ENCODE data around the gene TLR4.
A peak's percentile ranks its signal among the peaks of the same experiment; 100 is the strongest.

The TLR4 gene

GRCh38 chr9:117763314-117763713 lies 59.1 kb downstream of the TLR4 start:
- Histone ChIP-seq H3K9me3 (ENCODE audit: severe bottlenecking) (no peaks in the 10 kb centered on the region), H3K27ac (ENCODE audit: poor library complexity, severe bottlenecking) (no peak overlapping the region), H3K36me3 (ENCODE audit: low read depth) (no peaks in the 10 kb centered on the region), H3K4me3 (ENCODE audit: severe bottlenecking) (no peak overlapping the region), H3K27me3 (ENCODE audit: insufficient read depth, poor library complexity, severe bottlenecking) (no peaks in the 10 kb centered on the region), H3K4me1 (ENCODE audit: insufficient read depth, poor library complexity, severe bottlenecking) (peaks cover 7% of the 10 kb centered on the region)
- peak; percentile 48; the same call in 2 of the 3 replicates for ATAC-seq (ENCODE audit: low read depth)
- no peak for DNase-seq (ENCODE audit: low spot score)
- no peak for TF ChIP-seq CTCF (IDR thresholded peaks at IDR 0.05; ENCODE audit: poor library complexity, severe bottlenecking)

- no peak for DNase-seq (ENCODE audit: low spot score)
- ATAC-seq (ENCODE audit: low read depth) = no peak
- Histone ChIP-seq H3K4me1 (ENCODE audit: insufficient read depth, poor library complexity, severe bottlenecking) (peaks cover 6% of the 10 kb centered on the region), H3K27me3 (ENCODE audit: insufficient read depth, poor library complexity, severe bottlenecking) (no peaks in the 10 kb centered on the region), H3K27ac (ENCODE audit: poor library complexity, severe bottlenecking) (no peak overlapping the region), H3K4me3 (ENCODE audit: severe bottlenecking) (no peak overlapping the region), H3K36me3 (ENCODE audit: low read depth) (no peaks in the 10 kb centered on the region), H3K9me3 (ENCODE audit: severe bottlenecking) (peaks cover 5% of the 10 kb centered on the region)
- TF ChIP-seq CTCF (IDR thresholded peaks at IDR 0.05; ENCODE audit: poor library complexity, severe bottlenecking) = no peak
Observed at GRCh38 chr9:117768750-117769395, 64.7 kb downstream of the TLR4 start.

GRCh38 chr9:117771136-117771535 lies 66.9 kb downstream of the TLR4 start:
- DNase-seq (ENCODE audit: low spot score) = no peak

GRCh38 chr9:117772960-117773359 lies 68.8 kb downstream of the TLR4 start:
- no peaks in the 10 kb centered on the region for H3K27me3 ChIP-seq (ENCODE audit: insufficient read depth, poor library complexity, severe bottlenecking)

More at GRCh38 chr9:117771136-117771535, 66.9 kb downstream of the TLR4 start:
- no peak for ATAC-seq (ENCODE audit: low read depth)
- Histone ChIP-seq H3K9me3 (ENCODE audit: severe bottlenecking) (peaks cover 5% of the 10 kb centered on the region), H3K36me3 (ENCODE audit: low read depth) (no peaks in the 10 kb centered on the region), H3K27me3 (ENCODE audit: insufficient read depth, poor library complexity, severe bottlenecking) (no peaks in the 10 kb centered on the region), H3K4me3 (ENCODE audit: severe bottlenecking) (no peak overlapping the region), H3K27ac (ENCODE audit: poor library complexity, severe bottlenecking) (no peak overlapping the region), H3K4me1 (ENCODE audit: insufficient read depth, poor library complexity, severe bottlenecking) (peaks cover 6% of the 10 kb centered on the region)
- TF ChIP-seq CTCF (IDR thresholded peaks at IDR 0.05; ENCODE audit: poor library complexity, severe bottlenecking) = no peak

More at GRCh38 chr9:117772960-117773359, 68.8 kb downstream of the TLR4 start:
- H3K27ac ChIP-seq (ENCODE audit: poor library complexity, severe bottlenecking) = no peak overlapping the region
- TF ChIP-seq CTCF (IDR thresholded peaks at IDR 0.05; ENCODE audit: poor library complexity, severe bottlenecking) = no peak
- no peak overlapping the region for H3K4me3 ChIP-seq (ENCODE audit: severe bottlenecking)
- ATAC-seq (ENCODE audit: low read depth) = peak; percentile 93
- H3K4me1 ChIP-seq (ENCODE audit: insufficient read depth, poor library complexity, severe bottlenecking) = peaks cover 6% of the 10 kb centered on the region
- peak; percentile 49 for DNase-seq (ENCODE audit: low spot score)
- peaks cover 5% of the 10 kb centered on the region for H3K9me3 ChIP-seq (ENCODE audit: severe bottlenecking)
- H3K36me3 ChIP-seq (ENCODE audit: low read depth) = no peaks in the 10 kb centered on the region

All from RWPE2 (cell line).